Measurements from ENCODE around the gene ARID4A. TPM values are rescaled to one million over a fixed set of nuclear protein-coding genes. Genes with fewer than 3 reads are reported as not detected.
A peak's percentile ranks its signal among the peaks of the same experiment; 100 is the strongest.

Gene ARID4A
- total and polyA plus RNA-seq, 9 donors: 9.2 to 15.4 (median 13.5) TPM

GRCh38 chr14:58276208-58276607 lies 22.1 kb upstream of the ARID4A start:
- Histone ChIP-seq H3K4me3 (ENCODE audit: low read length) (no peak overlapping the region), H3K27me3 (ENCODE audit: control insufficient read depth, insufficient read depth, low read length) (no peaks in the 10 kb centered on the region), H3K36me3 (ENCODE audit: control insufficient read depth, insufficient read depth, low read length) (peaks cover 36% of the 10 kb centered on the region), H3K9me3 (replicated peaks; ENCODE audit: control insufficient read depth, low read depth, low read length) (no peaks in the 10 kb centered on the region), H3K27ac (ENCODE audit: low read length) (no peak overlapping the region), H3K4me1 (ENCODE audit: control insufficient read depth, insufficient read depth, low read length) (no peaks in the 10 kb centered on the region)
- WGBS (ENCODE audit: insufficient coverage): no CpG with 5 or more reads among the region's 1 CpG
- no peak for DNase-seq

- Histone ChIP-seq H3K9me3 (replicated peaks; ENCODE audit: control insufficient read depth, low read depth, low read length) (no peaks in the 10 kb centered on the region), H3K4me3 (ENCODE audit: low read length) (no peak overlapping the region), H3K27ac (ENCODE audit: low read length) (no peak overlapping the region), H3K27me3 (ENCODE audit: control insufficient read depth, insufficient read depth, low read length) (no peaks in the 10 kb centered on the region), H3K36me3 (ENCODE audit: control insufficient read depth, insufficient read depth, low read length) (peaks cover 29% of the 10 kb centered on the region), H3K4me1 (ENCODE audit: control insufficient read depth, insufficient read depth, low read length) (peaks cover 2% of the 10 kb centered on the region)
- 98% methylated on average over 5 of the region's 8 CpGs for WGBS (ENCODE audit: insufficient coverage)
- DNase-seq: no peak
These were observed 20.2 kb upstream of the ARID4A start for GRCh38 chr14:58278177-58278576.

GRCh38 chr14:58280954-58281787 lies 17.2 kb upstream of the ARID4A start:
- peak; percentile 85 for DNase-seq
- Histone ChIP-seq H3K27ac (ENCODE audit: low read length) (peak overlapping the region; percentile 68), H3K36me3 (ENCODE audit: control insufficient read depth, insufficient read depth, low read length) (peaks cover 33% of the 10 kb centered on the region), H3K4me1 (ENCODE audit: control insufficient read depth, insufficient read depth, low read length) (peaks cover 2% of the 10 kb centered on the region), H3K9me3 (replicated peaks; ENCODE audit: control insufficient read depth, low read depth, low read length) (no peaks in the 10 kb centered on the region), H3K4me3 (ENCODE audit: low read length) (no peak overlapping the region), H3K27me3 (ENCODE audit: control insufficient read depth, insufficient read depth, low read length) (no peaks in the 10 kb centered on the region)
- WGBS (ENCODE audit: insufficient coverage): 80% methylated on average over 1 of the region's 4 CpGs

GRCh38 chr14:58281969-58282368 lies 16.4 kb upstream of the ARID4A start:
- peaks cover 39% of the 10 kb centered on the region for H3K36me3 ChIP-seq (ENCODE audit: control insufficient read depth, insufficient read depth, low read length)
- no CpG with 5 or more reads among the region's 3 CpGs for WGBS (ENCODE audit: insufficient coverage)
- H3K27ac ChIP-seq (ENCODE audit: low read length): peak overlapping the region; percentile 68
- H3K9me3 ChIP-seq (replicated peaks; ENCODE audit: control insufficient read depth, low read depth, low read length): no peaks in the 10 kb centered on the region
- no peak for DNase-seq
- peaks cover 2% of the 10 kb centered on the region for H3K4me1 ChIP-seq (ENCODE audit: control insufficient read depth, insufficient read depth, low read length)
- no peaks in the 10 kb centered on the region for H3K27me3 ChIP-seq (ENCODE audit: control insufficient read depth, insufficient read depth, low read length)
- H3K4me3 ChIP-seq (ENCODE audit: low read length): no peak overlapping the region

GRCh38 chr14:58282925-58283593 lies 15.3 kb upstream of the ARID4A start:
- WGBS (ENCODE audit: insufficient coverage): no CpG with 5 or more reads among the region's 4 CpGs
- H3K27me3 ChIP-seq (ENCODE audit: control insufficient read depth, insufficient read depth, low read length): no peaks in the 10 kb centered on the region
- H3K4me1 ChIP-seq (ENCODE audit: control insufficient read depth, insufficient read depth, low read length): peaks cover 2% of the 10 kb centered on the region
- no peak overlapping the region for H3K4me3 ChIP-seq (ENCODE audit: low read length)
- H3K36me3 ChIP-seq (ENCODE audit: control insufficient read depth, insufficient read depth, low read length): peaks cover 38% of the 10 kb centered on the region
- no peak overlapping the region for H3K27ac ChIP-seq (ENCODE audit: low read length)
- no peak for DNase-seq
- H3K9me3 ChIP-seq (replicated peaks; ENCODE audit: control insufficient read depth, low read depth, low read length): no peaks in the 10 kb centered on the region

- H3K4me3 ChIP-seq (ENCODE audit: low read length): no peak overlapping the region
- no peaks in the 10 kb centered on the region for H3K27me3 ChIP-seq (ENCODE audit: control insufficient read depth, insufficient read depth, low read length)
- H3K9me3 ChIP-seq (replicated peaks; ENCODE audit: control insufficient read depth, low read depth, low read length): no peaks in the 10 kb centered on the region
- H3K36me3 ChIP-seq (ENCODE audit: control insufficient read depth, insufficient read depth, low read length): peaks cover 34% of the 10 kb centered on the region
- peaks cover 2% of the 10 kb centered on the region for H3K4me1 ChIP-seq (ENCODE audit: control insufficient read depth, insufficient read depth, low read length)
- no peak for DNase-seq
- no peak overlapping the region for H3K27ac ChIP-seq (ENCODE audit: low read length)
These were observed 14.6 kb upstream of the ARID4A start for GRCh38 chr14:58283730-58284129.

- Histone ChIP-seq H3K27ac (ENCODE audit: low read length) (no peak overlapping the region), H3K4me3 (ENCODE audit: low read length) (no peak overlapping the region), H3K9me3 (replicated peaks; ENCODE audit: control insufficient read depth, low read depth, low read length) (no peaks in the 10 kb centered on the region), H3K36me3 (ENCODE audit: control insufficient read depth, insufficient read depth, low read length) (peaks cover 30% of the 10 kb centered on the region), H3K4me1 (ENCODE audit: control insufficient read depth, insufficient read depth, low read length) (peaks cover 2% of the 10 kb centered on the region), H3K27me3 (ENCODE audit: control insufficient read depth, insufficient read depth, low read length) (no peaks in the 10 kb centered on the region)
- no peak for DNase-seq
- 87% methylated on average over 3 of the region's 4 CpGs for WGBS (ENCODE audit: insufficient coverage)
These were observed 13.2 kb upstream of the ARID4A start for GRCh38 chr14:58285132-58285531.

GRCh38 chr14:58287607-58288042 lies 10.7 kb upstream of the ARID4A start:
- Histone ChIP-seq H3K9me3 (replicated peaks; ENCODE audit: control insufficient read depth, low read depth, low read length) (no peaks in the 10 kb centered on the region), H3K27ac (ENCODE audit: low read length) (no peak overlapping the region), H3K4me1 (ENCODE audit: control insufficient read depth, insufficient read depth, low read length) (no peaks in the 10 kb centered on the region), H3K4me3 (ENCODE audit: low read length) (no peak overlapping the region), H3K27me3 (ENCODE audit: control insufficient read depth, insufficient read depth, low read length) (no peaks in the 10 kb centered on the region), H3K36me3 (ENCODE audit: control insufficient read depth, insufficient read depth, low read length) (peaks cover 40% of the 10 kb centered on the region)
- WGBS (ENCODE audit: insufficient coverage): 80% methylated on average over 3 of the region's 3 CpGs
- DNase-seq: no peak

- H3K9me3 ChIP-seq (replicated peaks; ENCODE audit: control insufficient read depth, low read depth, low read length): no peaks in the 10 kb centered on the region
- H3K4me1 ChIP-seq (ENCODE audit: control insufficient read depth, insufficient read depth, low read length): no peaks in the 10 kb centered on the region
- no peak for DNase-seq
- WGBS (ENCODE audit: insufficient coverage): 61% methylated on average over 3 of the region's 3 CpGs
- no peak overlapping the region for H3K27ac ChIP-seq (ENCODE audit: low read length)
- H3K27me3 ChIP-seq (ENCODE audit: control insufficient read depth, insufficient read depth, low read length): no peaks in the 10 kb centered on the region
- H3K36me3 ChIP-seq (ENCODE audit: control insufficient read depth, insufficient read depth, low read length): peaks cover 40% of the 10 kb centered on the region
- H3K4me3 ChIP-seq (ENCODE audit: low read length): no peak overlapping the region
These were observed 10.1 kb upstream of the ARID4A start for GRCh38 chr14:58288106-58288792.

- no peak for DNase-seq
These were observed 6.7 kb upstream of the ARID4A start for GRCh38 chr14:58291646-58292045.

More at GRCh38 chr14:58291646-58292045, 6.7 kb upstream of the ARID4A start:
- Histone ChIP-seq H3K4me1 (ENCODE audit: control insufficient read depth, insufficient read depth, low read length) (no peaks in the 10 kb centered on the region), H3K27me3 (ENCODE audit: control insufficient read depth, insufficient read depth, low read length) (no peaks in the 10 kb centered on the region), H3K9me3 (replicated peaks; ENCODE audit: control insufficient read depth, low read depth, low read length) (no peaks in the 10 kb centered on the region), H3K4me3 (ENCODE audit: low read length) (no peak overlapping the region), H3K27ac (ENCODE audit: low read length) (no peak overlapping the region), H3K36me3 (ENCODE audit: control insufficient read depth, insufficient read depth, low read length) (peaks cover 38% of the 10 kb centered on the region)
- WGBS (ENCODE audit: insufficient coverage): no CpG with 5 or more reads among the region's 5 CpGs
